22Rv1 (cell line): ENCODE data around the gene TSPAN1.

Experiments
- H3K27ac ChIP-seq: fragments of 450-650 bp; 2 replicates; pipeline ENCODE4 v1.5.1; 2017
- ZFX ChIP-seq: fragments of 450-650 bp; IDR thresholded peaks from 2 replicates; pipeline ENCODE4 v1.6.1; 2017; ENCODE audit warnings: antibody characterized with exemption, borderline replicate concordance
- TF ChIP-seq, protein P1 (sequence below): fragments of 450-650 bp; IDR thresholded peaks from 2 replicates; pipeline ENCODE4 v1.5.1; 2017; ENCODE audit warnings: mild to moderate bottlenecking

Gene TSPAN1

GRCh38 chr1:46133181-46133658, 41.7 kb upstream of the TSPAN1 start:
- TF ChIP-seq ZFX, result no peak
- TF ChIP-seq, protein P1, sequence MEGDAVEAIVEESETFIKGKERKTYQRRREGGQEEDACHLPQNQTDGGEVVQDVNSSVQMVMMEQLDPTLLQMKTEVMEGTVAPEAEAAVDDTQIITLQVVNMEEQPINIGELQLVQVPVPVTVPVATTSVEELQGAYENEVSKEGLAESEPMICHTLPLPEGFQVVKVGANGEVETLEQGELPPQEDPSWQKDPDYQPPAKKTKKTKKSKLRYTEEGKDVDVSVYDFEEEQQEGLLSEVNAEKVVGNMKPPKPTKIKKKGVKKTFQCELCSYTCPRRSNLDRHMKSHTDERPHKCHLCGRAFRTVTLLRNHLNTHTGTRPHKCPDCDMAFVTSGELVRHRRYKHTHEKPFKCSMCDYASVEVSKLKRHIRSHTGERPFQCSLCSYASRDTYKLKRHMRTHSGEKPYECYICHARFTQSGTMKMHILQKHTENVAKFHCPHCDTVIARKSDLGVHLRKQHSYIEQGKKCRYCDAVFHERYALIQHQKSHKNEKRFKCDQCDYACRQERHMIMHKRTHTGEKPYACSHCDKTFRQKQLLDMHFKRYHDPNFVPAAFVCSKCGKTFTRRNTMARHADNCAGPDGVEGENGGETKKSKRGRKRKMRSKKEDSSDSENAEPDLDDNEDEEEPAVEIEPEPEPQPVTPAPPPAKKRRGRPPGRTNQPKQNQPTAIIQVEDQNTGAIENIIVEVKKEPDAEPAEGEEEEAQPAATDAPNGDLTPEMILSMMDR, result no peak

GRCh38 chr1:46133781-46134350, 41.0 kb upstream of the TSPAN1 start:
- H3K27ac ChIP-seq, result peak overlapping the region; percentile 96
- TF ChIP-seq, protein P1, result no peak
- no peak for TF ChIP-seq ZFX

More at GRCh38 chr1:46133181-46133658, 41.7 kb upstream of the TSPAN1 start:
- H3K27ac ChIP-seq, result peak overlapping the region; percentile 96

DNA sequence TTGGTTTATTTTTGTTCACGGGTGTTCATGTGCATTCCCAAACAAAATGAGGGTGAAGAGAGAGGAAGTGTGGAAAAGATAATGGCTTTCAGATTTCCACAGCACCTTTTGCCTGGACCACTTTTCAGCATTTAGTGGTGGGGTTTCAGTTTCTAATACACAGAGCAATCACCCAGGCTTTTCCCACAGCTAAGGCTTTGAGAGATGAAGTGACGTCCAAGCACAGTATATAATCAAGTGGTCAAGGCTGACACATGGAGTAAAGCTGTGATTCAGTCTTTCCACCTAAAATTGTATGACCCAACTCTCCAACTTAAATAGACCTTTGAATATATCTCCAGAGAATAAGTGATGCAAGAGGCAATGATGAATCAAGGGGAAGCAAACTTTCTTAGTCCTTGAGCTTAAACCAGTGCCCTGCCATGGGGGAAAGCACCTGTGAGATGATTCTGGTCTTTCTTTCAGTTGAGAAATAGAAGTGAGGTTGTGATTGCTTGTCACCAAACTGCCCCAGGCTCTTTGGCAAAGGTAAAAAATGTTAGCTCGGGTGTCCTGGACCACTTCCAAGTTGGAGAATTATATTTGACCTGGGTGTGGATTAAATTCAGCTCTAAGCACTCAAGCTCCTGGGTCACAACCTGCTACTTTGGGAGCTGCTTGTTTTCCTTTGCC, 40.1 kb upstream of the TSPAN1 start:
- TF ChIP-seq, protein P1, result no peak
- no peak for TF ChIP-seq ZFX
- peak overlapping the region; percentile 96 for H3K27ac ChIP-seq

GRCh38 chr1:46136711-46137110, 38.2 kb upstream of the TSPAN1 start:
- TF ChIP-seq, protein P1, result no peak
- no peak for TF ChIP-seq ZFX
- H3K27ac ChIP-seq, result peak overlapping the region; percentile 96; the same call in 1 of the 2 replicates

GRCh38 chr1:46137916-46138315, 37.0 kb upstream of the TSPAN1 start:
- H3K27ac ChIP-seq, result no peak overlapping the region
- no peak for TF ChIP-seq ZFX
- TF ChIP-seq, protein P1, result no peak

GRCh38 chr1:46148318-46148717, 26.6 kb upstream of the TSPAN1 start:
- no peak overlapping the region for H3K27ac ChIP-seq
- TF ChIP-seq, protein P1, result no peak
- TF ChIP-seq ZFX, result no peak

DNA sequence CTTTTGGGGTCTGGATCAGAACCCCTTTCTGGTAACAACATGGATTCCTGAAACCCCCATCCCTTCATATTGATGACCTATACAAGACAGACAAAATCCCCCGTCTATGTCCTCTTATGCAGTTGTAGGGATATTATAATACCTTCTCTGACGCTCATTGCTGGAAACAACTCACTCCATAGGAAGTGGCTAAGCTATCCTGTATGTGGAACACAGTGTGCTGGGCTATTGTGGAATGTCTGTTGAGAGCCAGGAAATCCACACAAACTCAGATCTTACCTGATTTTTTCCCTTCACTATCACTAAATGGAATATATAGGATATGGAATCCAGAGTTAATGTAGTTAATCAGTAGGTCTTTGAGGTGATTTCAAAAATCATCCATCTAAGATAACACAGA, 24.8 kb upstream of the TSPAN1 start:
- H3K27ac ChIP-seq, result no peak overlapping the region
- TF ChIP-seq ZFX, result no peak
- TF ChIP-seq, protein P1, result no peak
